Kidney epithelial cell (primary cell): ENCODE data around the gene CELA2A. TPM values are rescaled to one million over a fixed set of nuclear protein-coding genes. Genes with fewer than 3 reads are reported as not detected.

Source experiments
- DNase-seq: peaks from one replicate; pipeline ENCODE4 v3.0.0-alpha.2; 2010; ENCODE audit warnings: low read depth
- H3K27me3 ChIP-seq: 2 replicates; pipeline ENCODE4 v1.6.0; 2011; ENCODE audit warnings: low read length; ENCODE audit not compliant: control insufficient read depth, insufficient read depth
- H3K36me3 ChIP-seq: 2 replicates; pipeline ENCODE4 v1.5.1; 2011; ENCODE audit warnings: low read length; ENCODE audit not compliant: control insufficient read depth, insufficient read depth
- H3K4me3 ChIP-seq: 2 replicates; pipeline ENCODE4 v1.5.1; 2011; ENCODE audit warnings: low read depth, mild to moderate bottlenecking, control low read depth, low read length
- total RNA-seq: library from RNA; depleted of rRNA; stranded (reverse); fragments of >200 nt; gene quantifications from 2 replicates; pipeline ENCODE4 v1.2.3, GENCODE V29; 2015
- TF ChIP-seq, protein P1 (sequence below): IDR thresholded peaks from 2 replicates; pipeline ENCODE4 v1.5.1; 2011; ENCODE audit warnings: mild to moderate bottlenecking, moderate library complexity, low read length, control low read depth, inconsistent platforms; ENCODE audit not compliant: insufficient read depth, poor library complexity, severe bottlenecking

CELA2A gene
- total RNA-seq, 1 donor from 2014 or later = not detected

DNA sequence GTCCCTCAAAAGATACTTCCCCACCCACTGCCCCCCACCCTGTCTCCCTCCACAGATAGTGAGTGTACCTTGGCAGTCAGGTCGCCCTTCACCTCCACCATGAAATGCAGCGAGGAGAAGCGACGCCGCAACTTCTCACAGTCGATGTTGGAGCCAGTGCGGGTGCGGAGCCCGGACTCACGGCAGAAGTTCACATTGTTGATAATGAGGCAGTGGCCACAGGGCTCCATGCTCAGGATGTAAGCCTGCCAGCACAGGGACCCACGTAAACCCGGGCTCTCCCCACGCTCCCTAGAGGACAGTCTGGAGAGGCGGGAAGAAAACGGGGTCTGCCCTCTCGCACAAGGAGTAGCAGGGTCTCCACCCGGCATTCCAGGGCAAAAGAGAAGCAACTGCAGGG, 50.3 kb downstream of the CELA2A start:
- no peak for DNase-seq
- H3K4me3 ChIP-seq = no peak overlapping the region
- TF ChIP-seq, protein P1, sequence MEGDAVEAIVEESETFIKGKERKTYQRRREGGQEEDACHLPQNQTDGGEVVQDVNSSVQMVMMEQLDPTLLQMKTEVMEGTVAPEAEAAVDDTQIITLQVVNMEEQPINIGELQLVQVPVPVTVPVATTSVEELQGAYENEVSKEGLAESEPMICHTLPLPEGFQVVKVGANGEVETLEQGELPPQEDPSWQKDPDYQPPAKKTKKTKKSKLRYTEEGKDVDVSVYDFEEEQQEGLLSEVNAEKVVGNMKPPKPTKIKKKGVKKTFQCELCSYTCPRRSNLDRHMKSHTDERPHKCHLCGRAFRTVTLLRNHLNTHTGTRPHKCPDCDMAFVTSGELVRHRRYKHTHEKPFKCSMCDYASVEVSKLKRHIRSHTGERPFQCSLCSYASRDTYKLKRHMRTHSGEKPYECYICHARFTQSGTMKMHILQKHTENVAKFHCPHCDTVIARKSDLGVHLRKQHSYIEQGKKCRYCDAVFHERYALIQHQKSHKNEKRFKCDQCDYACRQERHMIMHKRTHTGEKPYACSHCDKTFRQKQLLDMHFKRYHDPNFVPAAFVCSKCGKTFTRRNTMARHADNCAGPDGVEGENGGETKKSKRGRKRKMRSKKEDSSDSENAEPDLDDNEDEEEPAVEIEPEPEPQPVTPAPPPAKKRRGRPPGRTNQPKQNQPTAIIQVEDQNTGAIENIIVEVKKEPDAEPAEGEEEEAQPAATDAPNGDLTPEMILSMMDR = no peak

DNA sequence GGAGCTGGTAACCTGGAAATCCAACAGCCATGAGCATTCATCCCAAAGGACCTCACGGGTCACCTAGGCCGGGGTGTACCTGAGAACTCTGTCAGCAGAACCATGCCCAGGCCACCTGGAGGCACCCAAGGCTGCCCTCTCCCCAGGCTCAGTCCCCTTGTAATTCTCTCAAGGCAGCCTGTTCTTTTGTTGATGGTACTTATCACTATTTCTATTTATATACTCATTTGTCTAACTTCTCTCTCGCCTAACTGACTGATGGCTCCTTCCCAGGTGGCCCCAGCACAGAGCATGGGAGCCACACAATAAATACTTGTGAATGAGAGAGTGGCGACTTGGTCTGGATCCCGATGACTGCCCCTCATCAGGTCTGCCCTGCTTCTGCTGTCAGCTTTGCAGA, 50.7 kb downstream of the CELA2A start:
- peaks cover 1% of the 10 kb centered on the region for H3K36me3 ChIP-seq
- no peak for DNase-seq
- TF ChIP-seq, protein P1 = no peak
- H3K27me3 ChIP-seq = no peaks in the 10 kb centered on the region
- no peak overlapping the region for H3K4me3 ChIP-seq

More for the DNA sequence above, 50.3 kb downstream of the CELA2A start:
- peaks cover 1% of the 10 kb centered on the region for H3K36me3 ChIP-seq
- H3K27me3 ChIP-seq = no peaks in the 10 kb centered on the region

DNA sequence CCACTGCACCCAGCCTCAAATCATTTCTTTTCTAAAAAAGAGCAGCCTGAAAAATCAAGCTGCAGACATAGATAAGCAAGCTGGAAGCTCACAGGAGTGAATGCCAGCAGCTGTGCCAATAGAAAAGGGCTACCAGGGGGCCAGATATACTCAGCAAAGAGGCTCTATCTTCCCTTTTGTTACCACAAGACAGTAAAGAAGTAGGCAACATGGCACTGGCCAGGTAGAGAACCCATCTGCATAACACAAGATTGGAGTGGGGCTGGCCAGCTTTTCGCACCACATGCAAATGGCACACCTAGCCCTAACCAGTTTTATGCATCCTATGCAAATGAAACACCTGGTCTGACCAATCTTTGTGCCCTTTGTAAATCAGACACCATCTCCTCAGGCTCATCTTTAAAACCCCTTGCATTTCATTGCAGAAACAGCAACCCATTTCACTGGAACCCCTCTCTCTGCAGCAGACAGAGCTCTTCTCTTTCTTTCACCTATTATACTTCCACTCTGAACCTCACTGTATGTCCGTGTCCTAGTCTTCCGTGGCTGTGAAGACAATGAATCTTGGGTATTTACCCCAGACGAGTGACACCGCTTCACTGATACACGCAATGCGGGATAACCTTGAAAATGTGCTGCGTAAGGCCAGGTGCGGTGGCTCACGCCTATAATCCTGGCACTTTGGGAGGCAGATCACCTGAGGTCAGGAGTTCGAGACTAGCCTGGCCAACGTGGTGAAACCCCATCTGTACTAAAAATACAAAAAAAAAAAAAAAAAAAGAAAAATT, 52.4 kb downstream of the CELA2A start:
- H3K4me3 ChIP-seq = no peak overlapping the region

GRCh38 chr1:15509586-15509985, 53.1 kb downstream of the CELA2A start:
- DNase-seq = no peak
- Histone ChIP-seq H3K27me3 (no peaks in the 10 kb centered on the region), H3K36me3 (peaks cover 3% of the 10 kb centered on the region), H3K4me3 (no peak overlapping the region)
- TF ChIP-seq, protein P1 = no peak

More for the DNA sequence above, 52.4 kb downstream of the CELA2A start:
- DNase-seq = no peak
- peaks cover 1% of the 10 kb centered on the region for H3K36me3 ChIP-seq
- H3K27me3 ChIP-seq = no peaks in the 10 kb centered on the region
- TF ChIP-seq, protein P1 = no peak

- TF ChIP-seq, protein P1 = no peak
- H3K27me3 ChIP-seq = no peaks in the 10 kb centered on the region
Measured at GRCh38 chr1:15510611-15511405, 54.3 kb downstream of the CELA2A start.

More at GRCh38 chr1:15510611-15511405, 54.3 kb downstream of the CELA2A start:
- DNase-seq = no peak
- Histone ChIP-seq H3K36me3 (peaks cover 3% of the 10 kb centered on the region), H3K4me3 (no peak overlapping the region)
